ENCODE measurements around the gene LPP.

DNA sequence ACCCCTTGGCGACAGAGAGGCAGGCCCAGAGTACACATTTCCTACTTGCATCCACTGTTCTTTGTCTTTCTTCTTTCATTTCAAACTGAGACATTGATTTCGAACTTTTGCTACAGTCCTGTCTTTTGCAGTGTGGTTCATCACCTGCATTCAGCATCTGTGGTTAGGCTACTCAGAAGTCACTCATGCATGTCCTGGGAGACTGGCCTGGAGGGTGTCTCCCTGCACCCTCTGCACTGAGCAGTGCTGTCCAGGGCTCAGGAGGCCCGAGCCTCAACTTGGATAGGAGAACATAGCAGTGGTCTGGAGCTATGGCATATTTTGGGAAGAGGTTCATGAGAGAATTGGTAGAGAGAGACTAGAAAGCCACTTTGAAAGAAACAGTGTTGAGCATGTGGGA lies 777.6 kb downstream of the LPP start:
- TF ChIP-seq, protein P1, sequence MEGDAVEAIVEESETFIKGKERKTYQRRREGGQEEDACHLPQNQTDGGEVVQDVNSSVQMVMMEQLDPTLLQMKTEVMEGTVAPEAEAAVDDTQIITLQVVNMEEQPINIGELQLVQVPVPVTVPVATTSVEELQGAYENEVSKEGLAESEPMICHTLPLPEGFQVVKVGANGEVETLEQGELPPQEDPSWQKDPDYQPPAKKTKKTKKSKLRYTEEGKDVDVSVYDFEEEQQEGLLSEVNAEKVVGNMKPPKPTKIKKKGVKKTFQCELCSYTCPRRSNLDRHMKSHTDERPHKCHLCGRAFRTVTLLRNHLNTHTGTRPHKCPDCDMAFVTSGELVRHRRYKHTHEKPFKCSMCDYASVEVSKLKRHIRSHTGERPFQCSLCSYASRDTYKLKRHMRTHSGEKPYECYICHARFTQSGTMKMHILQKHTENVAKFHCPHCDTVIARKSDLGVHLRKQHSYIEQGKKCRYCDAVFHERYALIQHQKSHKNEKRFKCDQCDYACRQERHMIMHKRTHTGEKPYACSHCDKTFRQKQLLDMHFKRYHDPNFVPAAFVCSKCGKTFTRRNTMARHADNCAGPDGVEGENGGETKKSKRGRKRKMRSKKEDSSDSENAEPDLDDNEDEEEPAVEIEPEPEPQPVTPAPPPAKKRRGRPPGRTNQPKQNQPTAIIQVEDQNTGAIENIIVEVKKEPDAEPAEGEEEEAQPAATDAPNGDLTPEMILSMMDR (IDR thresholded peaks at IDR 0.05; ENCODE audit: insufficient read depth, low read depth, low read length) = no peak
- TF ChIP-seq EZH2 (IDR thresholded peaks at IDR 0.05; ENCODE audit: insufficient read depth, low read length) = no peak
